HG03108 (cell line): ENCODE measurements around the gene UNC45B.
A peak's percentile ranks its signal among the peaks of the same experiment; 100 is the strongest.
"Not testable (repeated sequence)": the region's sequence is repeated elsewhere in the genome, so short reads cannot be mapped to it uniquely, and the experiment has no call there.

ENCODE experiments used
- ATAC-seq: cut with Tn5 transposase; IDR thresholded peaks from one replicate; pipeline ENCODE4 v1.9.1; 2021; ENCODE audit warnings: moderate library complexity; ENCODE audit not compliant: unreplicated experiment

The UNC45B gene

GRCh38 chr17:35147375-35147905 is at the start of gene UNC45B:
UNC45B (plus strand) TSS chr17:35147817; CDS start chr17:35148264, 447 bp downstream.
- ATAC-seq: no peak

- ATAC-seq: no peak
Observed at GRCh38 chr17:35099908-35100307, 47.7 kb upstream of the UNC45B start.

- no peak for ATAC-seq
Observed at GRCh38 chr17:35101036-35101435, 46.6 kb upstream of the UNC45B start.

- no peak for ATAC-seq
Observed at GRCh38 chr17:35101725-35102124, 45.9 kb upstream of the UNC45B start.

- ATAC-seq: no peak
Observed at GRCh38 chr17:35103271-35103670, 44.3 kb upstream of the UNC45B start.

- no peak for ATAC-seq
Observed at GRCh38 chr17:35104844-35105450, 42.7 kb upstream of the UNC45B start.

GRCh38 chr17:35110791-35111190 is 36.8 kb upstream of the UNC45B start:
- ATAC-seq: not testable (repeated sequence)

GRCh38 chr17:35116845-35117244 is 30.8 kb upstream of the UNC45B start:
- ATAC-seq: no peak

GRCh38 chr17:35117984-35118383 is 29.6 kb upstream of the UNC45B start:
- no peak for ATAC-seq

- peak; percentile 70 for ATAC-seq
Observed at GRCh38 chr17:35119370-35120165, 28.0 kb upstream of the UNC45B start, which contains the start of gene RAD51D. RAD51D (minus strand) TSS chr17:35119860; CDS start chr17:35119613, 247 bp downstream.

- no peak for ATAC-seq
Observed at GRCh38 chr17:35121315-35121714, 26.3 kb upstream of the UNC45B start, which contains the start of gene FNDC8. FNDC8 (plus strand) TSS chr17:35121615; CDS start chr17:35121694, 79 bp downstream.

- ATAC-seq: no peak
Observed at GRCh38 chr17:35127751-35128514, 19.7 kb upstream of the UNC45B start.

GRCh38 chr17:35129154-35129972 is 18.3 kb upstream of the UNC45B start:
- no peak for ATAC-seq

- ATAC-seq: no peak
Observed at GRCh38 chr17:35129973-35130351, 17.7 kb upstream of the UNC45B start.

- no peak for ATAC-seq
Observed at GRCh38 chr17:35130392-35130791, 17.2 kb upstream of the UNC45B start.

GRCh38 chr17:35132099-35132498 is 15.5 kb upstream of the UNC45B start:
- no peak for ATAC-seq

- ATAC-seq: no peak
Observed at GRCh38 chr17:35132816-35133550, 14.6 kb upstream of the UNC45B start.

GRCh38 chr17:35135322-35135721 is 12.3 kb upstream of the UNC45B start:
- ATAC-seq: no peak

- ATAC-seq: no peak
Observed at GRCh38 chr17:35138218-35138617, 9.4 kb upstream of the UNC45B start.
